Measurements from ENCODE around the gene HACE1. TPM values are rescaled to one million over a fixed set of nuclear protein-coding genes. Genes with fewer than 3 reads are reported as not detected.

HACE1 gene
- total RNA-seq, 4 donors from 2014 or later: 13.3 to 20.4 (median 15.0) TPM

DNA sequence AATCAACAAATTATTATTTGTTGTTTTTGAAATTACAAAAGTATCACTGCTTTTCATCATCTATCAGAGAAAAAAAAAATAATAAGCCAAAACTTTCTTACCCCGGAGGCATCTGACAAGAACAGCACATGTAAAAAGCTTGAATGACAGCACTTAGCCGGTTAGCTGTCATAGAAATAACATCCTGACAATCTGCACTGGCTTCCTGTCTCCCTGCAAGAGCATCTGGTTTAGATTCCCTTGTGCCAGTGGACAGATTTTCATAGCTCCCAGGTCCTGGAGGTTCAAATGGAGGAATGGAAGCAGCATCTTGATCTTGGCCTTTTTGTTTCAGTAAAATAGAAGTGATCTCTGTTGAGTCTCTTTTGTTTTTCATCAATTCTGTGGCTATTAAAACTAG lies 74.8 kb downstream of the HACE1 start:
- Histone ChIP-seq H3K4me3 (replicated peaks in 1 of 3) (no peak overlapping the region), H3K4me1 (no peaks in the 10 kb centered on the region), H3K36me3 (no peaks in the 10 kb centered on the region), H3K27ac (no peak overlapping the region), H3K27me3 (no peaks in the 10 kb centered on the region), H3K9me3 (no peaks in the 10 kb centered on the region)
- no peak for DNase-seq
- intact Hi-C loops (cut with DNase I): no loop called here
- TF ChIP-seq POLR2A (IDR thresholded peaks at IDR 0.05): no peak
- TF ChIP-seq, protein P1, sequence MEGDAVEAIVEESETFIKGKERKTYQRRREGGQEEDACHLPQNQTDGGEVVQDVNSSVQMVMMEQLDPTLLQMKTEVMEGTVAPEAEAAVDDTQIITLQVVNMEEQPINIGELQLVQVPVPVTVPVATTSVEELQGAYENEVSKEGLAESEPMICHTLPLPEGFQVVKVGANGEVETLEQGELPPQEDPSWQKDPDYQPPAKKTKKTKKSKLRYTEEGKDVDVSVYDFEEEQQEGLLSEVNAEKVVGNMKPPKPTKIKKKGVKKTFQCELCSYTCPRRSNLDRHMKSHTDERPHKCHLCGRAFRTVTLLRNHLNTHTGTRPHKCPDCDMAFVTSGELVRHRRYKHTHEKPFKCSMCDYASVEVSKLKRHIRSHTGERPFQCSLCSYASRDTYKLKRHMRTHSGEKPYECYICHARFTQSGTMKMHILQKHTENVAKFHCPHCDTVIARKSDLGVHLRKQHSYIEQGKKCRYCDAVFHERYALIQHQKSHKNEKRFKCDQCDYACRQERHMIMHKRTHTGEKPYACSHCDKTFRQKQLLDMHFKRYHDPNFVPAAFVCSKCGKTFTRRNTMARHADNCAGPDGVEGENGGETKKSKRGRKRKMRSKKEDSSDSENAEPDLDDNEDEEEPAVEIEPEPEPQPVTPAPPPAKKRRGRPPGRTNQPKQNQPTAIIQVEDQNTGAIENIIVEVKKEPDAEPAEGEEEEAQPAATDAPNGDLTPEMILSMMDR (IDR thresholded peaks at IDR 0.05): no peak
- WGBS, 2 donors: 69 to 71% methylated on average over 2 of the region's 2 CpGs

DNA sequence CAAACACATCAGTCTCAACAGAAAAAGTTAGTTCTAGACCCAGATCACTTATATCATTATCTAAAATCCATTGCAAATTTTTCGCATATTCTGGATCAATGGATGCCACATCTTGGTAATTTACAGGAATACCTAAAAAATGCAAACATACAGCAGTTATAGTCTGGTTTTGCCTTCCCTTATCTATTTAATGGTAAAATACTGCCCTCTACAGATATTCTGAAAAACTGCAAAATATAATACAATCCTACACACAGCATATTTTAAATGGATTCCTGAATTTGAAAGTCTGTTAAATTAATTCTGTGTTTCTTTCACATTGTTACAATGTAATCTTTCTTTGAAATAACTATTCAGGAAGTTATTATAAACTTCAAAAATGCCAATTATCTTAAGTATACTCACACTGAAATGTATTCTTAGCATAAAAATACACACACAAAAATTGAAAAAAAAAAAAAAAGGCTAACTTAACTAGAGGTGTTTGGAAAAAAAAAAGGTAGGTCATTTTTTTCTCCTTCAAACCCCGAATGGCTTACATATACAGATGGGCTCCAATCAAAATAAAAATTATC lies 88.4 kb downstream of the HACE1 start:
- no peak for TF ChIP-seq POLR2A (IDR thresholded peaks at IDR 0.05)
- TF ChIP-seq, protein P1 (IDR thresholded peaks at IDR 0.05): peak in 4 of 6 experiments; percentile 36 to 80 (median 64)
- H3K27me3 ChIP-seq: no peaks in the 10 kb centered on the region
- H3K9me3 ChIP-seq: no peaks in the 10 kb centered on the region
- H3K36me3 ChIP-seq: no peaks in the 10 kb centered on the region
- H3K4me3 ChIP-seq (replicated peaks in 1 of 3): no peak overlapping the region
- no peak overlapping the region for H3K27ac ChIP-seq
- intact Hi-C loops (cut with DNase I): no loop called here
- WGBS, 2 donors: 64 to 71% methylated on average over 2 of the region's 2 CpGs
- no peaks in the 10 kb centered on the region for H3K4me1 ChIP-seq
- no peak for DNase-seq

DNA sequence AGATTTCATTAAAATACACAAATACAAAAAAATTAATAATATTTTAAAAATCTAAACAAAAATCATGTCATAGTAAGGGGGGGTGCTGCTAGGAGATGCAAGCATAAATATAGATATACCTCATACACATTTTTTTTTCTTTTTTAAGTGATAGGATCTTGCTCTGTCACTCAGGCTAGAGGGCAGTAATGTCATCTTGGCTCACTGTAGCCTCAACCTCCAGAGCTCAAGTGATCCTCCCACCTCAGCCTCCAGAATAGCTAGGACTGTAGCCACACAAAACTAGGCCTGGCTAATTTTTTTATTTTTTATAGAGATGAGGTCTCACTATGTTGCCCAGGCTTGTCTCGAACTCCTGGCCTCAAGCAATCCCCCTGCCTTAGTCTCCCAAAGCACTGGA lies 90.8 kb downstream of the HACE1 start:
- no peak overlapping the region for H3K4me3 ChIP-seq (replicated peaks in 1 of 3)

DNA sequence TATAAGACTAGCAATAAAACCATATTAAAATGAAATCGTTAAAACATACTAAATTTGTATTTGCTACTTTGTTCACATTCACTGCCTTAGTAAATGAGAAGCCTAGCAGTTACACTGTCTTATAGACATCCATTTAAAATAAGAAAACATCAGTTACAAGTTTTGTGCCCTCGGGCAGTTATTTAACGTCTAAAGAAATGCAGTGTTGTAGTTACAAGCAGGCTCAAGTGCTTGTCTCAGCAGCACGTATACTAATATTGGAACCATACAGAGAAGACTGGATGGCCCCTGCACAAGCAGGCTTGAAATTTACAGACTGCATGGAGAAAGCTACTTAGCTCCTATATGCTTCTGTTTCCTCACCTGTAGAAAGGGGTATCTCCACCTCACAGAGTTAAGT lies 93.1 kb downstream of the HACE1 start:
- Histone ChIP-seq H3K27ac (no peak overlapping the region), H3K9me3 (no peaks in the 10 kb centered on the region), H3K4me1 (no peaks in the 10 kb centered on the region), H3K4me3 (replicated peaks in 1 of 3) (no peak overlapping the region), H3K27me3 (no peaks in the 10 kb centered on the region), H3K36me3 (no peaks in the 10 kb centered on the region)
- TF ChIP-seq, protein P1 (IDR thresholded peaks at IDR 0.05): no peak
- no peak for TF ChIP-seq POLR2A (IDR thresholded peaks at IDR 0.05)
- 91 to 92% methylated on average over 4 of the region's 4 CpGs for WGBS, 2 donors
- intact Hi-C loops (cut with DNase I): loop anchor here (5.0 kb wide), 1 partner anchor 79 kb away; no protein-coding TSS in a partner anchor
- no peak for DNase-seq

More for the DNA sequence above, 90.8 kb downstream of the HACE1 start:
- intact Hi-C loops (cut with DNase I): loop anchor here (5.0 kb wide), 1 partner anchor 82 kb away; no protein-coding TSS in a partner anchor
- TF ChIP-seq, protein P1 (IDR thresholded peaks at IDR 0.05): no peak
- no peak for TF ChIP-seq POLR2A (IDR thresholded peaks at IDR 0.05)
- no peaks in the 10 kb centered on the region for H3K27me3 ChIP-seq
- no peak overlapping the region for H3K27ac ChIP-seq
- H3K4me1 ChIP-seq: no peaks in the 10 kb centered on the region
- H3K36me3 ChIP-seq: no peaks in the 10 kb centered on the region
- 97% methylated on average over 1 of the region's 1 CpG for WGBS, 2 donors
- no peak for DNase-seq
- no peaks in the 10 kb centered on the region for H3K9me3 ChIP-seq

DNA sequence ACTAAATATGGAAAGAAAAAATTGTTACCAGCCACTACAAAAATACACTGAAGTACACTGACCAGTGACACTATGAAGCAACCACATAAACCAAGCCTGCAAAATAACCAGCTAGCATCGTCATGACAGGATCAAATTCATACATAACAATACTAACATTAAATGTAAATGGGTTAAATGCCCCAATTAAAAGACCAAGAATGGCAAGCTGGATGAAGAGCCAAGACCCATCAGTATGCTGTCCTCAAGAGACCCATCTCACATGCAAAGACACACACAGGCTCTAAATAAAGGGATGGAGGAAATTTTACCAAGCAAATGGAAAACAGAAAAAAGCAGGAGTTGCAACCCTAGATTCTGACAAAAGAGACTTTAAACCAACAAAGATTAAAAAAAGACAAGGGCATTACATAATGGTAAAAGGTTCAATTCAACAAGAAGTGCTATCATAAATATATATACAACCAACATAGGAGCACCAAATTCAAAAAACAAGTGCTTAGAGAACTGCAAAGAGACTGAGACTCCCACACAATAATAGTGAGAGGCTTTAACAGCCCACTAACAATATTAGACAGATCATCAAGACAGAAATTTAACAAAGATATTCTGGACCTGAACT lies 104.8 kb downstream of the HACE1 start:
- Histone ChIP-seq H3K27me3 (no peaks in the 10 kb centered on the region), H3K4me1 (no peaks in the 10 kb centered on the region), H3K36me3 (no peaks in the 10 kb centered on the region), H3K27ac (no peak overlapping the region), H3K4me3 (replicated peaks in 1 of 3) (no peak overlapping the region), H3K9me3 (no peaks in the 10 kb centered on the region)
- TF ChIP-seq POLR2A (IDR thresholded peaks at IDR 0.05): no peak
- TF ChIP-seq, protein P1 (IDR thresholded peaks at IDR 0.05): no peak
- intact Hi-C loops (cut with DNase I): no loop called here
- WGBS, 2 donors: 94 to 98% methylated on average over 1 of the region's 1 CpG
- no peak for DNase-seq
